CD8-positive, alpha-beta memory T cell (primary cell): Measurements from ENCODE around the gene SORCS1. TPM values are rescaled to one million over a fixed set of nuclear protein-coding genes. Genes with fewer than 3 reads are reported as not detected.

Experiments
- CTCF ChIA-PET: fragments of 350-600 bp; sonication (Branson Sonifier 250); formaldehyde crosslinking; loops from one replicate; lab custom pipeline; 2021; ENCODE audit warnings: antibody characterized with exemption; lab: Charles Lee
- POLR2A ChIA-PET: fragments of 350-600 bp; sonication (Branson Sonifier 250); formaldehyde crosslinking; loops from one replicate; lab custom pipeline; 2021; ENCODE audit warnings: antibody characterized with exemption; lab: Charles Lee
- DNase-seq, 5 donors: peaks; one replicate each; pipeline versions ENCODE4 v3.0.0 to v3.0.0-alpha.2; 2020 to 2022; ENCODE audit warnings: mixed read lengths in 1 of 5
- H3K27ac ChIP-seq: one replicate; pipeline ENCODE4 v1.7.0; 2013; ENCODE audit warnings: low read depth, mild to moderate bottlenecking, low read length, moderate library complexity
- H3K27me3 ChIP-seq: 2 replicates; pipeline ENCODE4 v1.7.0; 2013; ENCODE audit warnings: low read length, mild to moderate bottlenecking; ENCODE audit not compliant: insufficient read depth, poor library complexity, severe bottlenecking
- H3K36me3 ChIP-seq: 2 replicates; pipeline ENCODE4 v1.7.0; 2013; ENCODE audit warnings: mild to moderate bottlenecking, low read length, moderate library complexity; ENCODE audit not compliant: insufficient read depth
- H3K4me1 ChIP-seq: 2 replicates; pipeline ENCODE4 v1.7.0; 2013; ENCODE audit warnings: mild to moderate bottlenecking, low read length, moderate library complexity; ENCODE audit not compliant: insufficient read depth
- H3K4me3 ChIP-seq: 2 replicates; pipeline ENCODE4 v1.7.0; 2013; ENCODE audit warnings: mild to moderate bottlenecking, low read length
- H3K9me3 ChIP-seq: 2 replicates; pipeline ENCODE4 v1.7.0; 2013; ENCODE audit warnings: mild to moderate bottlenecking, low read length
- H3K27ac Mint-ChIP-seq, 8 donors: one replicate each; pipeline ENCODE4 v1.8.0; 2020 to 2021; ENCODE audit warnings: mixed read lengths in 8 of 8, mild to moderate bottlenecking in 6 of 8, inconsistent platforms in 3 of 8, moderate library complexity in 3 of 8
- H3K27me3 Mint-ChIP-seq, 2 donors: one replicate each; pipeline ENCODE4 v1.8.0; 2020 to 2021; ENCODE audit warnings: mixed read lengths in 2 of 2, mild to moderate bottlenecking in 1 of 2, moderate library complexity in 1 of 2
- H3K36me3 Mint-ChIP-seq, 3 donors: one replicate each; pipeline ENCODE4 v1.8.0; 2020 to 2021; ENCODE audit warnings: mixed read lengths in 3 of 3, inconsistent platforms in 1 of 3, mild to moderate bottlenecking in 1 of 3
- H3K4me1 Mint-ChIP-seq, 3 donors: one replicate each; pipeline ENCODE4 v1.8.0; 2020 to 2021; ENCODE audit warnings: mixed read lengths in 3 of 3, inconsistent platforms in 1 of 3, mild to moderate bottlenecking in 1 of 3
- H3K4me3 Mint-ChIP-seq, 7 donors: one replicate each; pipeline ENCODE4 v1.8.0; 2020 to 2021; ENCODE audit warnings: mixed read lengths in 7 of 7, mild to moderate bottlenecking in 6 of 7, moderate library complexity in 4 of 7, inconsistent platforms in 2 of 7
- H3K9me3 Mint-ChIP-seq, 5 donors: one replicate each; pipeline ENCODE4 v1.8.0; 2020 to 2022; ENCODE audit warnings: mixed read lengths in 5 of 5, mild to moderate bottlenecking in 3 of 5, moderate library complexity in 2 of 5, inconsistent platforms in 1 of 5
- polyA plus RNA-seq: library from polyadenylated mRNA; unstranded; fragments of 300-500 nt; fragmentation: Illumina TruSeq; gene quantifications from one replicate; pipeline ENCODE4 v1.2.3, GENCODE V29; 2021
- total RNA-seq, 2 experiments: library from RNA; stranded (reverse); gene quantifications; one replicate each; pipeline ENCODE4 v1.2.3, GENCODE V29; 2021

Gene SORCS1
- total and polyA plus RNA-seq, 3 experiments from 2014 or later = not detected

- no peaks in the 10 kb centered on the region for H3K36me3 ChIP-seq
- no peak overlapping the region for H3K4me3 ChIP-seq
- no peak for DNase-seq
- Mint-ChIP-seq H3K9me3 (peaks cover 4 to 17% (median 10%) of the 10 kb centered on the region in 5 donors), H3K36me3 (peaks cover 0 to 4% (median 0%) of the 10 kb centered on the region in 3 donors), H3K27ac (no peak overlapping the region), H3K4me3 (no peak overlapping the region), H3K4me1 (no peaks in the 10 kb centered on the region), H3K27me3 (no peaks in the 10 kb centered on the region)
- no peak overlapping the region for H3K27ac ChIP-seq
- no peaks in the 10 kb centered on the region for H3K4me1 ChIP-seq
- no peaks in the 10 kb centered on the region for H3K27me3 ChIP-seq
- no peaks in the 10 kb centered on the region for H3K9me3 ChIP-seq
- ChIA-PET POLR2A (no interaction called here), CTCF (no interaction called here)
Observed at GRCh38 chr10:106804992-106805582, 359.4 kb downstream of the SORCS1 start.

GRCh38 chr10:106802949-106803348, 361.6 kb downstream of the SORCS1 start:
- no peak for DNase-seq
- Mint-ChIP-seq H3K4me3 (no peak overlapping the region), H3K9me3 (peaks cover 4 to 17% (median 10%) of the 10 kb centered on the region in 5 donors), H3K36me3 (peaks cover 0 to 4% (median 0%) of the 10 kb centered on the region in 3 donors), H3K27me3 (no peaks in the 10 kb centered on the region), H3K27ac (no peak overlapping the region), H3K4me1 (no peaks in the 10 kb centered on the region)
- Histone ChIP-seq H3K9me3 (no peaks in the 10 kb centered on the region), H3K4me1 (no peaks in the 10 kb centered on the region), H3K36me3 (no peaks in the 10 kb centered on the region), H3K27ac (no peak overlapping the region), H3K27me3 (no peaks in the 10 kb centered on the region), H3K4me3 (no peak overlapping the region)
- CTCF ChIA-PET = no interaction called here
- POLR2A ChIA-PET = no interaction called here

DNA sequence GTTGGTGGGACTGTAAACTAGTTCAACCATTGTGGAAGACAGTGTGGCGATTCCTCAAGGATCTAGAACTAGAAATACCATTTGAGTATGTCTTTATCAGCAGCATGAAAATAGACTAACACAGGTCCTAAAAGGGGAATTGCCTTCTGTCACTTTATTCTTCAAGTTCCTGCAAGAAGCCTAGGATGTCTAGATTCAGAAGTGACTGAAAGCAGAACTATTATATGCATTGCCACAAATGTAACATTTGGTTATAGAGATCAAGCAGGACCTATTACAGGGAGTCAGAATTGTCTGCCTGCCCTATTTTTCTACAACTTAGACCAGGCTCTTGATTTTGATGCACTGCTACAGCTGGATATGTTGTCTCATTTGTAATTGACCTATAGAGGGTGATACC, 364.7 kb downstream of the SORCS1 start:
- H3K27ac Mint-ChIP-seq = no peak overlapping the region
- H3K4me3 Mint-ChIP-seq = no peak overlapping the region
- peaks cover 0 to 4% (median 0%) of the 10 kb centered on the region in 3 donors for H3K36me3 Mint-ChIP-seq
- no peaks in the 10 kb centered on the region for H3K27me3 Mint-ChIP-seq
- H3K4me3 ChIP-seq = no peak overlapping the region
- H3K4me1 Mint-ChIP-seq = no peaks in the 10 kb centered on the region
- no peaks in the 10 kb centered on the region for H3K9me3 ChIP-seq
- no peaks in the 10 kb centered on the region for H3K36me3 ChIP-seq
- POLR2A ChIA-PET = no interaction called here
- H3K27me3 ChIP-seq = no peaks in the 10 kb centered on the region
- H3K27ac ChIP-seq = no peak overlapping the region
- peaks cover 8 to 16% (median 13%) of the 10 kb centered on the region in 5 donors for H3K9me3 Mint-ChIP-seq
- CTCF ChIA-PET = no interaction called here
- no peak for DNase-seq
- no peaks in the 10 kb centered on the region for H3K4me1 ChIP-seq

DNA sequence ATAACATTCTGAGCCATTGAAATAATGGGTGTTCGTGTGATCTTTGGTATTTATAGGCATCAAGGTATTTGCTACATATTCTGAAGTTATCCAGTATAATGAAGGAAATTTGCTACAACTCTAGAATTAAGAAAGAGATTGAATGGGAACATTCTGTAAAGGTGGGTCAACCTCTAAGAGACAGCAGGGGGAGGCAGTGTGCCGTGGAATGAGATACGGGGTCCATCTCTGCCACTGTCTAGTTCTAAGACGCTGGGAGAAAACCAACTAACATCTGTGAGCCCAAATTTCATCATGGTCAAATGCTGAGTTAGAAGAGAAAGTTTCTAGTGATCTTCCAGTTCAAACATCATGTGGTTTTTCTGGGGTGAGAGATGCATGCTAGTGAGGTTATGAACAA, 368.9 kb downstream of the SORCS1 start:
- H3K4me1 ChIP-seq = no peaks in the 10 kb centered on the region
- H3K9me3 Mint-ChIP-seq = peaks cover 2 to 18% (median 9%) of the 10 kb centered on the region in 5 donors
- POLR2A ChIA-PET = no interaction called here
- H3K36me3 ChIP-seq = no peaks in the 10 kb centered on the region
- no peak overlapping the region for H3K4me3 Mint-ChIP-seq
- CTCF ChIA-PET = no interaction called here
- H3K27ac Mint-ChIP-seq = no peak overlapping the region
- H3K27me3 Mint-ChIP-seq = no peaks in the 10 kb centered on the region
- H3K36me3 Mint-ChIP-seq = no peaks in the 10 kb centered on the region
- H3K4me3 ChIP-seq = no peak overlapping the region
- DNase-seq = no peak
- H3K9me3 ChIP-seq = no peaks in the 10 kb centered on the region
- H3K27ac ChIP-seq = no peak overlapping the region
- no peaks in the 10 kb centered on the region for H3K27me3 ChIP-seq
- H3K4me1 Mint-ChIP-seq = no peaks in the 10 kb centered on the region

DNA sequence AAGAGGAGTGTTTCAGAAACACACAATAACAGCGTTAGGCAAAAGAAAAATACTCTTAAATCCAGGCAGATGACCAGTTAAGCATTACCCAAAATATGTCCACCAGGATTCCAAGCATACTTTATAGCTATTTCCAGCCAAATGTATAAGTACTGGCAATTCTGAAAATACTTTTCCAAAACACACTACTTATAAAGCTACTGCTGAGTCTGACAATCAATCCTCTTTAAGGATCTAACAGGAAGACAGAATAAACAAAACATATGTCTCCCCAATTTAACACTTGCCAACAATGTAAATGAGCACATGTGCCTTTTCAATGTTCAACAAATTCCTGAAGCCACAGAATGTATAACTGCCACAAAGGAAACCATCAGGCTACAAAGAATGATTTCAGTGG, 370.9 kb downstream of the SORCS1 start:
- H3K27me3 Mint-ChIP-seq = no peaks in the 10 kb centered on the region
- POLR2A ChIA-PET = no interaction called here
- no peak overlapping the region for H3K4me3 ChIP-seq
- DNase-seq = no peak
- CTCF ChIA-PET = no interaction called here
- no peaks in the 10 kb centered on the region for H3K9me3 ChIP-seq
- H3K4me3 Mint-ChIP-seq = no peak overlapping the region
- no peaks in the 10 kb centered on the region for H3K27me3 ChIP-seq
- H3K4me1 ChIP-seq = no peaks in the 10 kb centered on the region
- peaks cover 4 to 18% (median 11%) of the 10 kb centered on the region in 5 donors for H3K9me3 Mint-ChIP-seq
- H3K36me3 Mint-ChIP-seq = no peaks in the 10 kb centered on the region
- H3K27ac ChIP-seq = no peak overlapping the region
- H3K4me1 Mint-ChIP-seq = no peaks in the 10 kb centered on the region
- H3K36me3 ChIP-seq = no peaks in the 10 kb centered on the region
- no peak overlapping the region for H3K27ac Mint-ChIP-seq

- ChIA-PET CTCF (no interaction called here), POLR2A (no interaction called here)
- H3K4me1 Mint-ChIP-seq = no peaks in the 10 kb centered on the region
- H3K9me3 Mint-ChIP-seq = peaks cover 6 to 12% (median 7%) of the 10 kb centered on the region in 5 donors
- Histone ChIP-seq H3K4me3 (no peak overlapping the region), H3K36me3 (no peaks in the 10 kb centered on the region), H3K4me1 (no peaks in the 10 kb centered on the region), H3K27me3 (no peaks in the 10 kb centered on the region), H3K9me3 (peaks cover 4% of the 10 kb centered on the region), H3K27ac (no peak overlapping the region)
- H3K36me3 Mint-ChIP-seq = no peaks in the 10 kb centered on the region
- no peak for DNase-seq
- H3K27me3 Mint-ChIP-seq = no peaks in the 10 kb centered on the region
- H3K4me3 Mint-ChIP-seq = no peak overlapping the region
- no peak overlapping the region for H3K27ac Mint-ChIP-seq
Observed at GRCh38 chr10:106789623-106790022, 374.9 kb downstream of the SORCS1 start.

DNA sequence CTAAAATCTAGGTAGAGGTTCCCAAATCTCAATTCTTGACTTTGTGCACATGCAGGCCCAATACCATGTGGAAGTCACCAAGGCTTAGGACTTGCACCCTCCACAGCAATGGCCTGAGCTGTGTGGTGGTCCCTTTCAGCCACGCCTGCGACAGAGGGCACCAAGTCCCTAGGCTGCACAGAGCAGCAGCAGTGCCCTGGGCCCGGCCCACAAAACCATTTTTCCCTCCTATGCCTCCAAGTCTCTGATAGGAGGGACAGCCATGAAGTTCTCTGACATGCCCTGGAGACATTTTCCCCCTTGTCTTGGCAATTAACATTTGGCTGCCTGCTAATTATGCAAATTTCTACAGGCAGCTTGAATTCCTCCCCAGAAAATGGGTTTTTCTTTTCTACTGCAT, 375.5 kb downstream of the SORCS1 start:
- ChIA-PET POLR2A (no interaction called here), CTCF (no interaction called here)
- Mint-ChIP-seq H3K27ac (no peak overlapping the region), H3K27me3 (no peaks in the 10 kb centered on the region), H3K4me1 (no peaks in the 10 kb centered on the region), H3K9me3 (peaks cover 9 to 16% (median 9%) of the 10 kb centered on the region in 5 donors), H3K36me3 (no peaks in the 10 kb centered on the region), H3K4me3 (no peak overlapping the region)
- Histone ChIP-seq H3K4me3 (no peak overlapping the region), H3K4me1 (no peaks in the 10 kb centered on the region), H3K9me3 (peaks cover 4% of the 10 kb centered on the region), H3K27ac (no peak overlapping the region), H3K27me3 (no peaks in the 10 kb centered on the region), H3K36me3 (no peaks in the 10 kb centered on the region)
- DNase-seq = no peak

DNA sequence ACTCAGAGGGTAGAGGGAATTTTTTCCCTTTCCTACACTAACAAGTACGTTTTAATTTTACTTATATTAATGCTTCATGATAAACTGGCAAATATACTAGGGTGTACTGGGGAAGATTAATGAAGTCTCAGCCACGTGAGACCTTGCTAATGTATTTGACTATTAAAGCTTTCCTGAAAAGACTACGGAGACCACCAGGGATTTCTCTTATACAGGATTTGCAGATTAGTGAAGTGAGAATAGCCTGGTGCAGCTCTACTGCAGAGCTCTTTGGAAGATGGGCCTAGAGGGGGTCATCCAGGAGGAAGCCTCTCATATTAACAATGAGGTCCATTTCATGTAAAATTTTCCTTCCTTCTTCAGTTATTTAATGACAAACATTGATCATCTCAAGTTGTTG, 379.0 kb downstream of the SORCS1 start:
- Mint-ChIP-seq H3K36me3 (no peaks in the 10 kb centered on the region), H3K4me3 (no peak overlapping the region), H3K9me3 (peaks cover 3 to 17% (median 12%) of the 10 kb centered on the region in 5 donors), H3K4me1 (no peaks in the 10 kb centered on the region), H3K27ac (no peak overlapping the region), H3K27me3 (no peaks in the 10 kb centered on the region)
- Histone ChIP-seq H3K4me3 (no peak overlapping the region), H3K4me1 (no peaks in the 10 kb centered on the region), H3K36me3 (no peaks in the 10 kb centered on the region), H3K27ac (no peak overlapping the region), H3K27me3 (no peaks in the 10 kb centered on the region), H3K9me3 (peaks cover 4% of the 10 kb centered on the region)
- ChIA-PET POLR2A (no interaction called here), CTCF (no interaction called here)
- no peak for DNase-seq
